ENCODE measurements around the gene ZDHHC20.

ZDHHC20 gene

DNA sequence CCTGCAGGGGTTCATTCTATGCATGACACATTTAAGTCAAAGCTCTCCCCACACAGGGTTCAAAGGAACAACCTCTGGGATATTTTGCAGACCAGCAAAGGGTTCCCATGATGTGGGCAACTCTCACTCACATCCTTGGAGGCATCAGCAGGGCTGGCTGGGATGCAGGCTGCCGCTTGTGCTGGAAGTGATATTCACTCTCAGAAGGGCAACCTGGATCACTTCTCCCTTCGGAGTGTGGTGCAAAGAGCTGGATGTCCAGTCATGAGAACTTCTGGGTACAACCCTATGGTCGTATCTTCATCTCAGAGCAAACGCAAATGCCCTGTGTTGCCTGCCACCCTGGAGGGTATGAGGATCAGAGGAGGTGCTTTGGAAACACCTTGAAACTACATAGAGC is 98.6 kb downstream of the ZDHHC20 start:
- no peak for DNase-seq

DNA sequence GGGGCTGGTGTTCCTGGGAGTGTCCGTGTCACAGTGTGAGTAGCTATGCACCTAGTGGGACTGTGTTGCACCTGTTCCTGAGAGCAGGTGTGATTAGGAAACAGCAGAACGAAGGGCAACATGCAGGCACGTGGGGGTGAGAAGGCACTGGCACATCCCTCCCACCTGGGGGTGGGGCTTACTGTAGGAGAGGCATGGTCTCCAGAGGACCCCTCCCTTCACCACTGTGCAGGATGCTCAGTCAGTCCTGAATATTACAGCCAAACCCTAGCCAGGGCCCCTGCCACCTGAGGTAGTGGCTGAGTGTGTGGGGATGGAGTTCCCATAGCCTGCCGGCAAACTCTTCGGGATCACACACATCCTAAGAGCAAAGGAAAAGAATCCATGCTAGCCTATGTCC is 99.2 kb downstream of the ZDHHC20 start:
- no peak for DNase-seq

DNA sequence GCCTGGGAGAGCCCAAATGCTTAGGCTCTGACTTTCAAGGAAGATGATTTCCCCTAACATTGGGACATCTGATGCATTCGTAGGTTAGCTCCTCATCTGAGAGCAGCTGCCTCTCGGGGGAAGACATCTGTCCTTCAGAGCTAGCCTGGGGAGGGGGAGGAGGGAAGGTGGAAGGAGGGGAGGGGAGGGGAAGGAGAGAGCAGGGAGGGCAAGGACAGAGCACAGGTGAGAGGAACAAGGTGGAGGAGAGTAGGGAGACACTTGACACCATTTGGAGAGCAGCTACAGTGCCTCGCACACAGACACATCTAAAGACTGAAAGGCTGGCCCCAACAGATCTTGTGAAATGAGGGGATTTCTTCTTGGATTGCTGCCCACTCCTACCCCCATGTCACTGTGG is 103.8 kb downstream of the ZDHHC20 start:
- no peak for DNase-seq

DNA sequence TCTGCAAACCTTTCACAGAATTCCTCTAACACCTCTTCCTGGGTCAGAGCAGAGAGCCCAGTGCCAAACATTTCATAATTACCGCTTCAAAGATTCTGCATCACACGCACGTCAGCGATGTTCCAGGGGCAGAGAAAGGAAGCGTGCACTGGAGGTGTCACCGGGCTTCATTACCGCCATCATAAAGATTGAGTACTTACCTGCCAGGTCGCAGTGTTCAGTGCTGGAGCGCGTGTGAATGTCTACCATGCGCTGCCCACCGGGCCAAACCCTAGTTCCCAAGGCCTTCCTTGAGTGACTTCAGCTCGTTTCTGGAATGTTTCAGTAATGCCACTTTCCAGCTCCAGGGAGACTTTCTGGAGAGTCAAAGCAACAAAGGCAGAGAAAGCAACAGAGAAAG is 104.4 kb downstream of the ZDHHC20 start:
- DNase-seq = no peak

DNA sequence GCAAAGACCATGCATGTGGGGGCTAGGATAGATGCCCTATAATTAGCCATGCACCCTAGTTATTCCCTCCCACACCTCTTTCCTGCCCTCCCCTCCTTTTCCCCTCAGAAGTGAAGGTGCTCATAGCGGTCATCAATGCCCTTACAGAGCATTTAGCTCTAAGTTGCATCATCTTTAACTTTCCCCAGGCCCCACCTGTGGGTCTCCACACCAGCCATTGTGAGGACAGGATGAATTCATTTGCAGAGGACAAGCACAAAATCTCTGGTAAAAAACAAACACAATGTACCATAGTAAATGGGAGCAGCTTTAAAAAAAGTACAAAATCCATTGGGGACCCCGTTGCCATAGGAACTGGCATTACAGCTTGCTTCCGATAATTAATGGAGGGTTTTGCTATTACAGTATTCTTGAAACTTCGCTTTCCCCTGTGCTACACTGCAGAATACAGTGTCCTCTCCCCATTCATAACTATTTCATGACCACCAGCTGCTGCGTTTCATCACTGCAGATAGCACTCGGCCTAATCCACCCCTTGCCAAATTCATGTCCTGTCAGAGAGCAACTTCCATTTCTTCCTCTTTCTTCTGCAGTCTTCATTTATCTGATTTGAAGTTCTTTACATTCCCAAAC is 110.5 kb downstream of the ZDHHC20 start:
- no peak for DNase-seq

DNA sequence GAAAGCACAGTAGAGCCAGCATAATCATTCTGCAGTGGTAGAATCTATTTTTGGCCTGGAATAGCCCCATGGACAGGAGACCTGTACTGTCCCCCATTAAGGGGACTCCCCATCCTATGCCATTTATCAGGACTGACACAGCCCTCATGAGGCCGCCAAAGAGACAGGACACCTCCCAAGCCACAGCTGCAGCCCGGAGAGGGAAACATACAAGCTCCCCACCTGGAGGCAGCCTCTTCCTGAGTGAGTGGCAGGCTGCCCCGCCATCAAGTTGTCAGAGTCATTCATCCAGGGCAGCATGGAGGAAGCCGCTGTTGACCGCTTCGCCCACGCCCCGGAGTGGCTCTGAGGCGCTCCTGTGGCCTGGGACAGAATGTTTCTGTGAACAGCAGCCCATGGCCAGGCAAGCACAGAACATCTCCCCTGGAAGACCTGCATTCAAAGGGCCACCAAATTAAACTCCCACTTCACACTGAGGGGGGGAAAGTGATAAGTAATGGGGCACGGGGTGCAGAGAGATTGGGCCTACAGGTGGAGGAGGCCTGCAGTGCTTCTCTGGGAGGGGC is 111.3 kb downstream of the ZDHHC20 start:
- DNase-seq = no peak

DNA sequence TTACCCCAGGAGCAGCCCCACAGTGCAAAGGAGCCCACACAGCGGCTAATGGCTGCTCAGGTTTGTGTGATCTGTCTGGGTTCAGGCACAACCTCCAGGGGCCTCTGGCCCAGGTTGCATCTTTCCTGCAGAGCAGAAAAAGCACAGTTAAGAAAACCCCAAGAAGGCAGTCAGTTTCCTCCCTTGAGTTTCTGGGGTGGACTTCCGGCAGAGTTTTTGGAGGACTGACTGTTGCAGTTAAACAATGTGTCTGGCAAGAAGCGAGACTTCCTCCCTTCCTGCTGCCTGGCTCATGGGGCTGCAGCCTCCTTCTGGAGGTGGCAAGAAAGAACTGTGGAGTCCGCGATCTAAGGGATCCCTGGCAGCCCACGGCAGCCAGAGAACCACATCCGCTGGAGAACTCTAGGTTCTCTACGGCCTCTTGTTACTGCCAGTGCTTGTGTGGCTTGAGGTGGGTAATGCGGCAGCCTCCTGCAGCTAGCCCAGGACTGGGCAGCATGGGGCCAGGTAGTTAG is 114.4 kb downstream of the ZDHHC20 start:
- DNase-seq = no peak

DNA sequence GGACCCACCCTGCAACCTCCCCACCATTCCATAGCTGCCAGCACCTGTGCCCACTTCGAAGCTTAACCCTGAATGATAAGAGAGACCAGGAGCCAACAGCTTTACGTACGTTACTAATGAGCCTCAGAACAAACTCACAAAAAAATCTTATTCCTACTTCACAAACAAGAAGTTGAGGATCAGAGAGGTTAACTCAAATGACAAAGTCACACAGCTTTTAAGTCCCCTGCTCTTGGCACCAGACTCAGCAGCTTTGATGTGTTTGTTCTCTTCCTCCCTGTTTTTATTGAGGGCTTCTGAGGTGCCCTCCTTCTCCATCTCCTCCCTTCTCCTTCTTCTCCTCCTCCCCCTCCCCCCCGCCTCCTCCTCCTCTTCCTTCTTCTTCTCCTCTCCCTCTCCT is 115.4 kb downstream of the ZDHHC20 start:
- no peak for DNase-seq

DNA sequence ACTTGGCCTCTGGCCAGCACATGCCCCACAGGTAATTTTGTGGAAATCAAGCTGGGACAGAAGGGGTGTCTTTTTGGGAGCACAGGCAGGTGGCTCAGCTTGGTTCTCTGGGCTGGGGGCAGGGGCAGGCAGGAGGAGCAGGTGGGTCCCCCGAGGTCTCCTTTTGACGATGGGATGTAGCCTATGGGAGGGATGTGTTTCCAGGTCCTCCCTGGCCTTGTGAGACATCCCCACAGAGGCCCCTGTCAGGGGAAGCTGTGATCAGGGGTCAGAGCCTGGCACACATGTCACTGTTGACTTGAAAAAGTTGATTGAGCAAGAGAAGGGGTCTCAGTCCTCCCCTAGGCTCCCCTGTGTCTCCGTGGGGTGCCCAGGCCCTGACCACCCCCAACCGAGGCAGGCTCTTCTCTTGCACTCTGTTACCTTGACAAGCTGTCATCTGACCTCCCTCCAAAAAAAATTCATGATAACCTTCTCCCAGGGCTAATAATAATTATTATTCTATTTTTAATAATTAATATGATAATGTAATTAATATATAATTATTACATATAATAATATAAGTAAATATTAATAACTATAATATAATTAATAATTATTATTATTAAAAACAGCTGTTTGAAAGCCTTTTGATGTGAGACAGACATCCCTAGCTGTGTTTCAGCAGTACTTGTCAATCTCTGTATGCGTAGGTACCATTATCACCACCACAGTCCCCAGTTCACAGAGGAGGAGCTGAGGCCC is 116.2 kb downstream of the ZDHHC20 start:
- DNase-seq = no peak

DNA sequence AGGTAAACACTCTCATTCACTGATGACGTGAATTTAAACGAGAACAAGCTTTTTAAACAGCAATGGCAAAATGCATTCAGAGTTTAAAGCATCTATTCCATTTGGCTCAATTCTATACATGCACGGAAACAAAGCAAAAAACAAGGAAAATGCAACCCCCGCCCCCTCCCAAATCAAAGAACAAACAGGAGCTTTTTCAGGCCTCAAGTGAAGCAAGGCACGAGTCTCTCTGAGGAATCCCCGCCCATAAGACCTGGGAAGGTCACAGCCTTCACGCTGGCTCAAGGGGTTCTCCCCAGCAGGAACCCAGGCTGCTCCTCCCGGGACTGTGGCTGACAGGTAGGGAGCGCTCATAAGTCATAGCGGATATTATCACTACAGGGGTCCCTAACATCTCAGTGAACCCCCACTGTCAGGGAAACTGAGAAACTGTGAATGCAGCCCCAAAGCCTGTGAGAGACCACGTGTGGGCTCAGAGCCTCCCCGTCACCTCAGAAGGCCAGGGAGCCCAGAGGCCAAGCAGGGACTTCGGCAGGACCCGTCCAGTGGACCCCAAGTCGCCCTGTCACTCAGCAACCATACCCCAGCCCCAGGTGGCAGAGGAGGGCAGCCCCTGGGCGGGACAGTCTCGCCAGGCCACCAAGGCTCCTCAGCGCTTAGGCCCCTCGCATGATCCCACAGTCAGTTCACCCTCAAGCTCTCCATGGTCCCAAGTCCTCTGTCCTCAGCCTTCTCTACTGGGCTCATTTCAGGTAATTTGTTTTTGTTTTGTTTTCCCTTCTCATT is 117.3 kb downstream of the ZDHHC20 start:
- DNase-seq = no peak

DNA sequence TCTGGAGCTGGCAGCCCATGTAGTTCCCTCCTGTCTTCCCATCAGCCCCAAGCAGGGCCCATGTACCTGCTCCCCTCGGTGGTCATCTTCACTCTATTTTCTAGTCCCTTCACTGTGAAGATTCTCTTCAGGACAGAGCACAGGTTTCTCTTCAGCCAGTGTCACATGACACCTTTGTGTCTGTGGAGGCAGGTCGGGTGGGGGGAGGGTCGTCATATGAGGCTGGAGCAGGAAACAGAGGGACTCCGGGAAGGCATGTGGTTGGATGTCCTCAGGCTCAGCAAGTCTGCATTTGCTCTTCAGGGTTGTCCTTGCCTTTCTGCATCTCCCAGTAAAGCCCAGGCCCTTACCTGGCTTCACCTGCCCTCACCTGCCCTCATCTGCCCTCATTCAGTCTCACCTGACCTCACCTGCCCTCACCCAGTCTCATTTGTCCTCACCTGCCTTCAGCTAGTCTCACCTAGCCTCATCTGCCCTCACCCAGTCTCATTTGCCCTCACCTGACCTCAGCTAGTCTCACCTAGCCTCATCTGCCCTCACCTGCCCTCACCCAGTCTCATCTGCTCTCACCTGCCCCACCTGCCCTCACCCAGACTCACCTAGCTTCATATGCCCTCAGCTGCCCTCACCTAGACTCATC is 120.3 kb downstream of the ZDHHC20 start:
- no peak for DNase-seq

DNA sequence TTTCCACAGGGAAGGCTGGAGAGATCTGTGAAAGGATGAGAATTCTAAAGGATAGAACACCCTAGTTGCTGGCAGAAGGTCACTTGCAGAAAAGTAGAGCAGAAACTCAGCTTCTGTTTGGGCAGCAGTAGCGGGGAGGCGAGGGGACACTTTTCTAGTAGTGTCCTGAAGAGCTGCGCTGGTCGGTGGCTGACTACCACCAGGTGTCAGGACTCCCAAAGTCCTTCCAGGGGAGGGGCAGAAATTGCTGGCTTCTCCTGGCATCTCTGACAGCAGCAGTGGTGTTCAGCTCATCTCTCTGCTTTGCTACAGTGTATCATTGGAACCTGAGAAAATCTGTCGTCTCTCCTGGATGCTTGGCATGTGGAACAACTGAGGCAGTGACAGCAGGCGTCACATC is 120.9 kb downstream of the ZDHHC20 start:
- no peak for DNase-seq

DNA sequence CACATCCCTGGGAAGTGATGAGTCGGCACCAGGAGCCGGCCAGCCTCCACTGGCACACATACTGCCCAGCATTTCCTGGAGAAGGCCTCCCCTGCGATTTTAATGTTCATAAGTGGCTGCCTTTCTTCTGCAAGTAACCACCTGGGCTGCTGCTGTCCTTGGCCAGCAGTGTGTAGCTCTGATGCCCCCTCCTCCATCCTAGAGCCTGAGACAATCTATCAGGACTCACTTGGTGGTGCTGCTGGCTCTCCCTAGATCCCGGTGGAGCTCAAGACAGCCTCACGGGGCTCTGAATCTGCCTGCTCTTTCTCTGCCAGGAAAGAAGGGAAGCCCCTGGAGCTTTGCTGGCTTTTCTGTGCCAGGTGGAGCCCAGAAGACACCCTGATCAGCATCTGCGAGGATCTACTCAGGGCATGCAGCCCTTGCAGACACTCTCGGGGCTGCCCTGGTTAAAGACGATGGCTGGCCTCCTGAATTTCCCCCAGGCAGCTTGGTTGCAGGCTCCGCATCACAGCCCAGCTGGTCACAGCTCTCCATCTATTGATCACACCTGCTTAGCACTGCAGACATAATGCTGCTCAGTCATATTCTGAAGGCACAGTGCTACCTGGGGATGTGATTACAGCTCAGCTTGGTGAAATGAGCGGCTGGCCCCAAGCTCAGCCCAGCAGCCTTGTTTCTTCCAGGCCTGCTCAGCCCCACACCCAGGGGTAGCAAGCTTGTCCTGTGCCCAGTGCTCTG is 122.3 kb downstream of the ZDHHC20 start:
- DNase-seq = no peak

DNA sequence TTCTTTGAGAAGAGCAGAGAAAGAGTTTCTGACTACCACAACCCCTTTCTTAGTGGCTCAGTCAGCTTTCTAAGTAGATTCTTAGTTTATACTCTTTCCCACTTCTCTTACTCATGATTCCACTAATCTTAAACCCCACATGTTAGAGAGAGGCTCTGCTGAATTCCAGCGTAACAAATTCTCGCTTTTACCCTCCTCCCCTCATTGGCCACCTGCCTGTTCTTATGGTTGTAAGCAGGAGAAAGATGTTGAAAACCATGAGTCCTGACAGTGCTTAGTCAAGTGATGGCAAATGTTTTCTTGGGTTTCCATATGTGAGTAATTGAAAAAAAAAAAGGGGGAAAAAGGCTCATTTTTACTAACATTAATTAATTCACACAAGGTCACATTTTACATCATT is 125.9 kb downstream of the ZDHHC20 start:
- no peak for DNase-seq

DNA sequence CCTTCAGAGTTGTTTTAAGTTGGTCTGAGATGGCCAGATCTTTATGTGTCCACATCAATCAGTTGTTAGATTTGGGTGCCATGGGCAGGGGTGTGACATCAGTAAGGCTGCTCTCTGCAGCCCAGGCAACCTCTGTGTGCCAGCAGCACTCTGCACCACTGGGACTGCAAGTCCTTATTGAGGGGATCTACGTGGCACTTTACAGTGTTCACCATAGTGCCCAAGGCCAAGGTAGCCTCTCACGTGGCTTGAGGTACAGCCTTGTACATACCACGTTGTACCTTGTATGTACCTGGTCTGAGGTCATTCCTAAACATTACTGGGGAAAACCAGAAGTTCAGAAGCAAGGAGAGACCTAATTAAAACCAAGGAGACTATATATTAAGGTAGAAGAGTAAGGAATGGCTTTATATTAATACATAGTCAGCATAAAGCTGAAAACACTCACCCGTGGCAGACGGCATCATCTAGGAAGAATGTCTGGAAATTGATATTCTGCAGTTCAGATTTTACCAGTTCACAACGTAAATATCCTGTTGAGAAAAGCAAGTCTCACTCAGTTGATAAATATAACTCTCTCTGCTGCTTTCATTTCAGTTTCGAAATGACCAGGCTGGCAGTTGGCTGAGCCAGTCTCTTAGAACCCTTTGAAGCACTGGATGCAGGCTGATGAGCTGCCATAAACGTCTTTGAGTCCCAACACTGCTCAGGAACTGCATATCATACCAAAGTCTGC is 128.8 kb downstream of the ZDHHC20 start:
- DNase-seq = no peak

DNA sequence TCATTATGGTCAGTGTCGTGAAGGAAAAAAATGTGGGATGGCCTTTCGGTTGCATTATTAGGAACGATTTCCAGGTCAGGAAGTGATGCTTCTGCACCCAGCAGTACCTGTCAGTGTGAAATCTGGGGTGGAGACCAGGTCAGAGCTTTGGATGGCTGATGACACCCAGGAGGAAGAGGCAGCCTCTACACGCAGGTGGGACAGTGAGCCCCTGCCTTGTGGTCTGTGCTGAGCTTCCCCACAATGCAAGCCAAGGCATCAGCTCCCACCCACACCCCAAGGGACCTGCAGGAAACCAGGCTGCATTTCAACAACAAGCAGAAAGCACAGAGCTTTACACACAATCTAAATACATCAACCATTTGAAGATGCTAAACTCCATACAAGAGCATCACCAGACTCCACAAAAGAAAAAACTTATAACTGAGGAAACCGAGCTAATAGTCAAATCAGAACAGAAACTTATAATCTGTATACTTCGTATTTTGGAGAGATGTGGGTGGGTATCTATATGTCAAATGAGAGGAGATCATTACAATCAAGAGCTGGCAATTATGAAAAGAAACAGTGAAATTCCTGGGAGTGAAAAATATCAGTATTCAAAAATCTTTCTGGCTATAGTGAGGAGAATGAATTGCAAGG is 130.1 kb downstream of the ZDHHC20 start:
- no peak for DNase-seq

DNA sequence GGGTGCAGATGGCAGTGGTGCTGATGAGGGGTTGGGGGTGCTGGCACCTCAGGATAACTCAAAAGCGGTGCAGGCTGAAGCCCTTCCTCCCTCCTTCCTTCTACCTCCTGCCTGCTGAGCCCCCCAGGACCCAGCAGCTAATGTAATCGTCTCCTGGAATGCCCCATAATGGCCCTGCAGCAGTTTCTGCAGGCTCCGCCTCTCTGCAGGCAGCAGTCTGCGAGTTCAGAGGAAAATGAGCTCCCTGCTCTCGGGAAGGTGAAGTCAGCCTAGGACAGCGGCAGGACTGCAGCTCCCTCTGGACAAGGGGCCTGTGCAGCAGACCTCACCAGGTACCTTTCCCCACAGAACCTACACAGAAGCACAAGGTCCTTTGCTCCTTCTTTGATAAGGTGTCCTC is 130.9 kb downstream of the ZDHHC20 start:
- DNase-seq = no peak

DNA sequence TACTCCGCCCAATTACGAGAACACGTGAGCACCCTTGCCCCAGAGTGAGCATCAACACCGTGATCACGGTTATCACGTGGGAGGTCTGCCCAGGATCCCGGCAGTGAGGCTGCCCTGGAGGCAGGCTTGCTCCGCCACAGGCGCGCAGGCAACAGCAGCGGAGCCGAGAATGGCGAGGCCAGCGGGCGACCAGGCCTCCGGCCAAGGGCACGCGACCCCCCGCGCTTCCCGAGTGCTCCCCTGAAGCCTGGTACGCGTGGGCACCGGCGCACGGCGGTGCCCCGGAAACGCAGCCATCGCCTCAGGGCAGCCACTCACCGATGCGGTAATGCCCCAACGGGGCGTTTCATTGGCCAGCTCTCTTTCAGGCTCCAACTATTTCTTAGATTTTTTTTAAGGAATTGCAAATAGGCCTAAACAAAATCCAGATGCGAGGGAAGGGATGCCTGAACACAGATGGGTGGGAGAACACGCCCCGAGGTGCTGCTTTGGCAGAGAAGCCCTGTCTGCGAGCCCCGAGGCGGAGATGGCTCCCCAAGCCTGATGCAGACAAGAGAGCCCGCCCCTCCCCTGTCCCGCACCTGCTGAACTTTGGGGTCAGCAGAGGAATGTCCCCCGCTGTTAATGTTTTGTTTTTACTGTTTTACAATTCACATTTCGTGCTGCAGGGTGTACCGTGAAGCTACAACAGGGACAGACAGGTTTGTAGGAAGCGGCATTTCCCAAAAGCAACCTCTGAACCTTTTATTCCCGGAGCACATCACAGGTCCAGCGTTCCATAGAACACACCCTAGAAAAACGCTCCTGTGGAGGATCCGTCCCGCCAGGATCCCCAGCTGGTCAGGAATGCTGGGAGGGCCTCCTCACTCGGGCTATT is 132.7 kb downstream of the ZDHHC20 start:
- DNase-seq = no peak

DNA sequence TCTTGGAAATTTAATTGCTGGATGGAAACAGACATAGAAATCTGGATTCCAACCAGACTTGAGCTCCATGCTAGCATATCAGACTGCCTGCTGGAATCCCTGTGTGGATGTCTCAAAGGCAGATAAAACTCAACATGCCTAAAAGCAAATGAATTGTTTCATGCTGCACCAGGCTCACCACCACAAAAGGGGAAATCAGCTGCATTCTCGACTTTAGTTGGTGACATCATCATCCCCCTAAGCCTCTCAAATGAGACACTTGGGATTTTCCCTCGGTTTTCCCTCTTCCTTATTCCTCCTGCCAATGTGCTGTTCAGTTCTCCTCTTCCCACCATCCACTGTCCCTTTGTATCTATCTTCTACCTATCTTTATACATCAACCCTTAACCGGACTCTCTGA is 134.3 kb downstream of the ZDHHC20 start:
- no peak for DNase-seq

DNA sequence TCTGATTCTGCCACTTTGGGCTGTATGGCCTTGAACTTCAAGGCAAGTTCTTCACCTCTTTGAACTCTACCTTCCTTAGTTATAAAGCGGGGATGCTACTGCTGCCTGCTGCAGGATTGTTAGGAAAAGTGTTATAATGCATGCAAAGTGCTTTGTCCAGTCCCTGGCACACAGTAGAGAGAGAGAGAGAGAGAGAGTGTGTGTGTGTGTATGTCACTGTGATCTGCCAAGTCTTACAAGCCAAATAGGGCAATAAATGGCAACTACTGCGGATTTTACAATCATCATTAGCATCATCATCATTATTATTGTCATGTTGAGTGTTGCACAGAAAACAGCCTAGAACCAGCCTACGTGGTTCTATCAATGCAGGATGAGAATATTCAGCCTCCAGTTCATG is 136.1 kb downstream of the ZDHHC20 start:
- DNase-seq = no peak
